HG02938 (cell line): Measurements from ENCODE around the gene RNF217.
"Not testable (repeated sequence)": the region's sequence is repeated elsewhere in the genome, so short reads cannot be mapped to it uniquely, and the experiment has no call there.

Experiments used
- ATAC-seq: cut with Tn5 transposase; IDR thresholded peaks from one replicate; pipeline ENCODE4 v1.9.1; 2021; ENCODE audit warnings: mild to moderate bottlenecking, moderate library complexity; ENCODE audit not compliant: unreplicated experiment

The RNF217 gene

GRCh38 chr6:125121894-125122293, 159.7 kb downstream of the RNF217 start:
- ATAC-seq, result no peak

DNA sequence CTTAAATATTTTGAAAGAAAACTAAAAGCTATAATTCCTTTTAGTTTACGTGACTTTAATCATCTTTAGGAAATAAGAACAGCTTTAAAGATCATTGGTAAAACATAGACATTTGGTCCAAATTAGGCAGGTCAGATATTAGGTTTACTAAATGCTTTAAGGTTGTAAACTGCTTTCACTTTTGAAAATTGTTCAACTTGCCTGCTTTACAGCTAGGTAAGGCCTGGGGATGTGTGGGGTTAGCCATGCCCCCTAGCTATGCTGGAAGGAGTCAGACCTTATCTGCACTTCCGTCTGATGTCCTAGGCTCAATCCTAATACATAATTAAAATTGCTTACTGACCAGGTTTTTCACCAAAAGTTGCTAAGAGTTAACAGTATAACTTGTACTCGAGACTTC, 160.8 kb downstream of the RNF217 start:
- no peak for ATAC-seq

DNA sequence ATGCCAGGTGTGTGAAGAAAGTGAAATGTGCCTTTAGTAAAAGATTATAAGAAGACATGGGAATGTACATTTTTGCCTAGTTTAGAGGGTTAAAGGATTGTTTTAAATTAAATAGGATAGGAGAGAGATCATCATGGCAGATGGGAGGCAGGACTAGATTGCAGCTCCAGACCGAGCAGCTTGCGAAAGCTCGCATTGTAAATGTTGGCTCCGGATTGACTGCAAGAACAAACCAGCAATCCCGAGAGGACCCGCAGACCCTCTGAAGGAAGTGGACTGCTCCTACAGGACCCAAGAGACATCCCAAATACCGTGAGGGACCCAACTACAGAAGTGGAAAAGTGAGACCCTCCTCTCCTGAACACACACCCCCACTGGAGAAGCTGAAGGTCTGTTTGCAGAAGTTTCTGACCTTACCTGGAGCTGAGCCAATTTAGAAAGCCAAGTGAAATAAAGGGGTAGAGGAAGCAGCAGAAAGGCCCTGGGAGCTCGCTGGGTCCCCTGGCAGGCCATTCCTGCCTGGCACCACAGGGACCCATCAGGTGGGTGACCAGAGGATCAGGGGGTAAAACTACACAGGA, 161.3 kb downstream of the RNF217 start:
- no peak for ATAC-seq

DNA sequence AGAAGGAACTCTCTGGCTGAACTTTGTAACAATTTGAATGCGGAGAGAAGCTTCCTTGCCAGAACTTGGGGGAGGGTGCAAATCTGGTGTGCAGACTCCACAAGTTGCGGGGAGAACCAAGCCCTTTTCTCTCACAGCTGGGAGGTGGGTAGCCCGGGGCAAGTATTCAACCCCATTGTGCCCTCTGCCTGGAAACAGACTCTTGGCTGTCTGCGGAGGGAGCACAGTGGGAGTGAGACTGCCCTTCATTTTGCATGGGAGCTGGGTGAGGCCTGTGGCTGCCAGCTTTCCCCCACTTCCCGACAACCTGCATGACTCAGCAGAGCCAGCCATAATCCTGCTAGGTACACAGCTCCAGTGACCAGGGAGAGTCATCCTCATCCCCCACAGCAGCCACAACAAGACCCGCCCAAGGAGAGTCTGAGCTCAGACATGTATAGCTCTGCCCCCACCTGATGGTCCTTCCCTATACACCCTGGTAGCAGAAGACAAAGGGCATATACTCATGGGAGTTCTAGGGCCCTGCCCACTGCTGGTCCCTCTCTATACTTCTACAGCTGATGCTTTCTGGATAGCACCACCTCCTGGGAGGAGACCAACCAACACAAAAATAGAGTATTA, 161.9 kb downstream of the RNF217 start:
- no peak for ATAC-seq

DNA sequence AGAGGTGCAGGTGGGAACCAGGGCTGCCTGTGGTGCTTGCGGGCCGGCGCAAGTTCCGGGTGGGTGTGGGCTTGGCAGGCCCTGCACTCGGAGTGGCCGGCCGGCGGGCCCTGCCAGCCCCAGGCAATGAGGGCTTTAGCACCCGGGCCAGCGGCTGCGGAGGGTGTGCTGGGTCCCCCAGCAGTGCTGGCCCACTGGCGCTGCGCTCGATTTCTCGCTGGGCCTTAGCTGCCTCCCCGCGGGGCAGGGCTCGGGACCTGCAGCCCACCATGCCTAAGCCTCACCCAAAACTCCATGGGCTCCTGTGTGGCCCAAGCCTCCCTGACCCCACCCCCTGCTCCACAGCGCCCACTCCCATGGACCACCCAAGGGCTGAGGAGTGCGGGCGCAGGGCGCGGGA, 163.6 kb downstream of the RNF217 start:
- ATAC-seq, result not testable (repeated sequence)

DNA sequence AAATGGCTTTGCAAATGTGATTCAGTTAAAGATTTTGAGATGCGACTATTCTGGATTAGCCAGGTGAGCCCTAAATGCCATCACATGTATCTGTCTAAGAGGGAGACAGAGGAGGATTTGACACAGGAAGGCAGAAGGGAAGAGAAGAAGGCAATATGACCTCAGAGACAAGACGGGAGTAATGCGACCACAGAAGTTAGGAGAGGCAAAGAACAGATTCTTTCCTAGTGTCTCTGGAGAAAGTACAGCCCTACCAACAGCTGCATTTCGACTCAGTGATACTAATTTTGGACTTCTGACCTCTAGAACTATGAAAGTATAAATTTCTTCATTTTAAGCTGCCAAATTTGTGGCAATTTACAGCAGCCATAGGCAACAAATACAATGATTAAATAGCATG, 167.1 kb downstream of the RNF217 start:
- ATAC-seq, result no peak

- no peak for ATAC-seq
These were observed 169.8 kb downstream of the RNF217 start for GRCh38 chr6:125132058-125132457.

- ATAC-seq, result no peak
These were observed 174.1 kb downstream of the RNF217 start for GRCh38 chr6:125136378-125136777.

- no peak for ATAC-seq
These were observed 175.8 kb downstream of the RNF217 start for GRCh38 chr6:125138083-125138482.

DNA sequence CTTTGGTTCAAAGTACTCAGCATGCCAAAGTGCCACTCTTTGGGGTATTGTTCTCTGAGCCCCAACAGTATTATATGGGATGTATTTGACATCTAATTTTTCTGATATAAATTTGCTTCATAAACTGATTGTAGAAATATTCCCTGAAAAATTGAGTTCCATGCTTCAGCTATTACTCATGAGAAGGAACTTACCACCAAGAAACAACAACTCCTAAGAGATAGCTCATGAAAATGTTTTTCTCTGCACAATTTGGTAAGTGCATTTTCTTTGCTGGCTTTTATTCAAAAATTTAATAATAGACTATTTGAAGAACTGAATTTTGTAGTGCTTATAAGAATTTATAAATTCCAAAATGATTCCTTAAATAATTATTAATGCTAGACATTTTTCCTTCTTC, 178.6 kb downstream of the RNF217 start:
- ATAC-seq, result no peak
